Stimulated activated CD4-positive, alpha-beta T cell treated with anti-CD3 and anti-CD28 coated beads, Interleukin-1b, Interleukin-23, amount 100 ng/mL, for 1 hour (primary cell): ENCODE data around the gene ROPN1L.
"Not testable (repeated sequence)": the region's sequence is repeated elsewhere in the genome, so short reads cannot be mapped to it uniquely, and the experiment has no call there.

ENCODE experiments used
- DNase-seq, 2 donors: peaks; one replicate each; pipeline ENCODE4 v3.0.0-alpha.2; 2020; ENCODE audit warnings: low read depth in 2 of 2

ROPN1L gene

GRCh38 chr5:10501554-10502075 lies 59.9 kb downstream of the ROPN1L start:
- DNase-seq = no peak

- DNase-seq = no peak
Observed at GRCh38 chr5:10502130-10502529, 60.5 kb downstream of the ROPN1L start.

DNA sequence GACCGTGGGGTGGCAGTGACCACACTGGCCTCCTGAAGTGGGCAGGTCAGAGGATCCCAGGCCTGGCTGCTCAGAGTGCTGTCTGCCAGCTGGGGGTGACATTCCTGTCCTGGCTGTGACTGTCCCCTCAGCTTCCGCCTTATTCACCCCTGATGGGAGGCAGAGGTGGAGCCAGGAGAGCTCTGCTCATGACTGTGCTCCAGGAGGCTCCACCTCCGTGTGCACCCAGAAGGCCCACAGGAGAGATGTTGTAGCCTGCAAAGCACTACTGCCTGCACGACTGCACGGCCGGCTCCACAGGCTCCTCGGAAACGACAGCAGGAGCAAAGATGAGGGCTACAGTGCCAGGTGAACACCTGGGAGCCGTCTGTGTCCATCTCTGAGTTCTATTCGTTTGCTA lies 60.9 kb downstream of the ROPN1L start:
- DNase-seq = no peak

DNA sequence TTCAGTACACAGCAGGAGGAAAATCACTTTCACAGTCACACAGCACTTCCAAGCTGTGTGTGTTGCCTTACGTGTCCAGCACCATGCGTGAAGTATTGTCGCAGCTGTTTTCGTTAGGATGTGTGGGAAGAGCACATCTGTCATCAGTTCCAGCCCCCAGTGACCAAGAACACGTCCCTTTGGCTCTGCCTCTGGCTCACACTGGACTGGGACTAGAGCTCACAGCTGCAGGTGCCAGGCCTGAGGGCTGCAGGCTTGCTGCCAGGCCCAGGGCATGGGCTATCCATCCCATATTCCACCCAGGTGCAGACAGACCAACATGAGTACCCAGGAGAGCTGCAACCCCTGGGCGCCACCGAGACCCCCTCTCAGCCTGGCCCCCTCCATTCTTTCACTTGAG lies 61.6 kb downstream of the ROPN1L start:
- no peak for DNase-seq

- no peak for DNase-seq
Observed at GRCh38 chr5:10503997-10504793, 62.5 kb downstream of the ROPN1L start.

DNA sequence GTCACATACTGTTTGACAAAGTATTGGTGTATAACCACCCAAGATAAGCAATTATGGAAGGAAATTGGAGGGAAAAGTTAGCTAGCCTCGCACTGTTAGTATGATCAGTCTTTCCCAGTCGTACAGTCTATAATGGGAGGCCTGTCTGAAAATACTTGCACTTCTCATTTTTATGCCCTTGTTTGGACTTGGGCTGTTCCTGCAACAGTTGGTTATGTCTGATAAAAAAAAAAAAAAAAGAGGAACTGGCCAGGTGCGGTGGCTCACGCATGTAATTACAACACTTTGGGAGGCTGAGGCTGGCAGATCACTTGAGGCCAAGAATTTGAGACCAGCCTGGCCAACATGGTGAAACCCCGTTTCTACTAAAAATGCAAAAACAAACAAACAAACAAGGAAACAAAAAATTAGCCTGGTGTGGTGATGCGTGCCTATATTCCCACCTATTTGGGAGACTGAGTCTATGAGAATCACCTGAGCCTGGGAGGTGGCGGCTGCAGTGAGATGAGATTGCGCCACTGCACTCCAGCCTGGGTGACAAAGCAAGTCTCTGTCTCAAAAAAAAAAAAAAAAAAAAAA lies 63.9 kb downstream of the ROPN1L start:
- no peak for DNase-seq

DNA sequence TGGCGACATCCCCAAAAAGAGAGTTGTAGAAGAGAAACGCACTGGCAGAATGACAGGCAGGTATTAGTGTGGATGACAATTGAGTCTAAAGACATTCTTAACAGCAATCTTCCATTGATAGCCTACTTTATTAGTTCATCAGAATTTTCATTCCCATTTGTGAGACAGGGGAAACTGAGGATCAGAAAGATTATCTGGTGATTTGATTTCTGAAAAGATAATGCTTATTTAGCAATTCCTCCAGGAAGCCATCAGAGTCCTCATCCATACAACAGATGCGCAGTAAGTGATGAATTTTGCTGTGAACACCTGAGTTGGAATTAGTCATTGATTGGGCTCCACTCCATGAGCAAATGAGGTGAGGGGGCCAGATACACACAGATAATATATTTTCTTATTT lies 64.9 kb downstream of the ROPN1L start:
- DNase-seq = no peak

GRCh38 chr5:10507575-10508096 lies 66.0 kb downstream of the ROPN1L start:
- DNase-seq = no peak

DNA sequence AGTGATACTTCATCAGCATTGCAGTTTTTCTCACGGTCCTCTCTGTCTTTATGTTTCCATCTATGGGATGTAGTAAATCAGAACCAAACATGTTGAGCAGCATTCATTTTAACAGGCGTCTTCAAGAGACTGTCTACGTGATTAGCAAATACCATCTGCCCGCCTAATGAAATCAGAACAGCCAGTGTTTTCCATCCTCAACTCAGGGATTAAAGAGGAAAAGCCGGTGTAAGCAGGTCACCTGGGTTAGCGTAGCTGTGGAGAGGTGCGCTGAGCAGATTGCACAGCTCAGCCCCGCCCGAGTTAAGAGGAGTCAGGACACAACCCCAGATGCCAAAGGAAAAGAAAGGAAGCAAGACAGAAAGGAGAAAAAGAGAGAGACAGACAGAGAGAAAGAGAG lies 67.9 kb downstream of the ROPN1L start:
- no peak for DNase-seq

- no peak for DNase-seq
Observed at GRCh38 chr5:10511741-10512640, 70.3 kb downstream of the ROPN1L start.

GRCh38 chr5:10513501-10514442 lies 72.1 kb downstream of the ROPN1L start:
- no peak for DNase-seq

DNA sequence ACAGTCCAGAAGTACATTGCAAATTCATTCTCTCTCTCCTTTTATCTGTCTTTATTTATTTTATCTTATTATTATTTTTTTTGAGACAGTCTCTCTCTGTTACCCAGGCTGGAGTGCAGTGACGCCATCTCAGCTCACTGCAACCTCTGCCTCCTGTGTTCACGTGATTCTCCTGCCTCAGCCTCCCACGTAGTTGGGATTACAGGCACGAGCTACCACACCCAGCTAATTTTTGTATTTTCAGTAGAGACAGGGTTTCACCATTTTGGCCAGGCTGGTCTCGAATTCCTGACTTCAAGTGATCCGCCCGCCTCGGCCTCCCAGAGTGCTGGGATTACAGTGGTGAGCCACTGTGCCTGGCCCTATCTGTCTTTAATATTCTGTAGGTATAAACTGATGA lies 72.9 kb downstream of the ROPN1L start:
- not testable (repeated sequence) for DNase-seq
